Measurements from ENCODE around the gene PLEKHA8.

PLEKHA8 gene

GRCh38 chr7:30040938-30041337 is 12.7 kb downstream of the PLEKHA8 start:
- Histone ChIP-seq H3K27me3 (no peaks in the 10 kb centered on the region), H3K27ac (no peak overlapping the region), H3K36me3 (no peaks in the 10 kb centered on the region), H3K4me3 (ENCODE audit: low read depth in 1 of 2, low read length in 1 of 2) (no peak overlapping the region), H3K9me3 (no peaks in the 10 kb centered on the region), H3K4me1 (ENCODE audit: control insufficient read depth in 1 of 2, insufficient read depth in 1 of 2, low read depth in 1 of 2, low read length in 1 of 2) (no peaks in the 10 kb centered on the region)
- TF ChIP-seq CTCF (IDR thresholded peaks at IDR 0.05): no peak

DNA sequence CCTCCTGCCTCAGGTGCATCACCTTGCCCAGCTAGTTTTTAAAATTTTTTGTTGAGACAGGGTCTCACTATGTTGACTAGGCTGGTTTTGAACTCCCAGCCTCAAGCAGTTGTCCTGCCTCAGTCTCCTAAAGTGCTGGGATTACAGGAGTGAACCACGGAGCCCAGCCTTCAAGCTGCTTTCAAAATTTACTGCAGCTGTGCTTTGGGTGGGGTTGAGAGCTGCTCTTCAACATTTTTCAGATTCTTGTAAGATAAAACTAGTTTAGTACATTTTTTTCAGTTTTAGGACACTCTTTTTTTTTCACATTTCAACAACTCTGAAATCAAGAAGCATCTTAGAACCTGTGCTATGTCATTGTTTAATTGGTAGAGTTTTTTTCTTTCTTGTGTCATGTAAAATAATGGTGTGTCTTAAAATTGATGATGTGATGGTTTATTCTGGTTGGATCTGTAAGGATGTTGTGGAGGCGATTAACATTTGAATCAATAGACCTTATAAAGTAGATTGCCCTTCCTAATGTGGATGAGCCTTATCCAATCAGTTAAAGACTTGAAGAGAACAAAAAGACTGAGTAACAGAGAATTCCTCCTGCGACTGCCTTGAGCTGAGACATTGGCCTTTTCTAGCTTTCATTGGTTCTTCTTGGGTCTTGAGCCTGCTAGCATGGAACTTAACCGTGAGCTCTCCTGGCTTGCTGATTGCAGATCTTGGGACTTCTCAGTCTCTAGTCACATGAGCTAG is 13.5 kb downstream of the PLEKHA8 start:
- Histone ChIP-seq H3K4me3 (ENCODE audit: low read depth in 1 of 2, low read length in 1 of 2) (no peak overlapping the region), H3K36me3 (no peaks in the 10 kb centered on the region), H3K9me3 (no peaks in the 10 kb centered on the region), H3K27ac (no peak overlapping the region), H3K27me3 (no peaks in the 10 kb centered on the region), H3K4me1 (ENCODE audit: control insufficient read depth in 1 of 2, insufficient read depth in 1 of 2, low read depth in 1 of 2, low read length in 1 of 2) (no peaks in the 10 kb centered on the region)
- no peak for TF ChIP-seq CTCF (IDR thresholded peaks at IDR 0.05)

DNA sequence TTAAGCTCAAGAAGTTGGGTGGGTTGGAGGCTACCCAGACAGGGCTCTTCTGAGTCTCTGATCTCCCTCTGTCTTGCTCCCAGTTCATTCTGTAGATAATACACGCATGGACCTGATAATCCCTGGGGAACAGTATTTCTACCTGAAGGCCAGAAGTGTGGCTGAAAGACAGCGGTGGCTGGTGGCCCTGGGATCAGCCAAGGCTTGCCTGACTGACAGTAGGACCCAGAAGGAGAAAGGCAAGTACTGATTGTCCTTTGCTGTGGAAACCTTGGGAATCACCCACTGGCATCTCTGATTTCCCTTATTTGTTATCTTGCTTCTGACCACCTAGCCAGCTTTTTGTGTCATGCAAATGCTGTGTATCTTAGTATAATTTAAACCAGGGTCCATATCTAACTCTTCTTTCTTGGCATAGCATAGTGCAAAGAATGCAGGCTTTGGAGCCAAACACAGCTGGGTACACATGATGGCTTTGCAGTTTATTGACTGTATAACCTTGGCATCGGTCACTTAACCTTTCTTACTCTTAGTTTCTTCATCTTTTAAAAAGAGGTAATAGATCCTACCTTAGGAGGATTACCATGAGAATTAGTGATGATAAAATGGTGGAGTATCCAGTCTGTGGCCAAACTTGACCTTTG is 18.0 kb downstream of the PLEKHA8 start:
- Histone ChIP-seq H3K4me3 (ENCODE audit: low read depth in 1 of 2, low read length in 1 of 2) (no peak overlapping the region), H3K27me3 (no peaks in the 10 kb centered on the region), H3K4me1 (ENCODE audit: control insufficient read depth in 1 of 2, insufficient read depth in 1 of 2, low read depth in 1 of 2, low read length in 1 of 2) (no peaks in the 10 kb centered on the region), H3K27ac (no peak overlapping the region), H3K36me3 (no peaks in the 10 kb centered on the region), H3K9me3 (no peaks in the 10 kb centered on the region)
- TF ChIP-seq CTCF (IDR thresholded peaks at IDR 0.05): no peak

DNA sequence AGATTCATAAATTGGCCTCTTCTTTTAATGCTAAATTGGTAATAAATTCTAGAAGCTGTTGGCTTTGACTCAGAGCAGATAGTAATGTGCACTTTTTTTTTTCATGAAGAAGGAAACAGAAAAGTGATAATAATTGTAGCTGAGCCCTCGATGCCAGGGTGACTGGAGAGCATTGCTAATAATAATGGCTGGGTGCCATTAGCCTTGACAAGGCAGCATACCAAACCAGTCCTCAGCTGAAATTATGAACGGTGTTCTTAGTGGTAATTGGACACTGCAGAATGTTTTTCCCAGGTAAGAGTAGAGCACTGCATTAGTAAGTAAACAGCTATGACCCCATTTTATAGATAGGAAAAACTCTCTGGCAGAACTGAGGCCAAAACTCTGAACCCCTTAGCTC is 18.9 kb downstream of the PLEKHA8 start:
- H3K9me3 ChIP-seq: no peaks in the 10 kb centered on the region
- H3K27ac ChIP-seq: no peak overlapping the region
- no peaks in the 10 kb centered on the region for H3K36me3 ChIP-seq
- no peaks in the 10 kb centered on the region for H3K4me1 ChIP-seq (ENCODE audit: control insufficient read depth in 1 of 2, insufficient read depth in 1 of 2, low read depth in 1 of 2, low read length in 1 of 2)
- TF ChIP-seq CTCF (IDR thresholded peaks at IDR 0.05): no peak
- no peaks in the 10 kb centered on the region for H3K27me3 ChIP-seq
- H3K4me3 ChIP-seq (ENCODE audit: low read depth in 1 of 2, low read length in 1 of 2): no peak overlapping the region

DNA sequence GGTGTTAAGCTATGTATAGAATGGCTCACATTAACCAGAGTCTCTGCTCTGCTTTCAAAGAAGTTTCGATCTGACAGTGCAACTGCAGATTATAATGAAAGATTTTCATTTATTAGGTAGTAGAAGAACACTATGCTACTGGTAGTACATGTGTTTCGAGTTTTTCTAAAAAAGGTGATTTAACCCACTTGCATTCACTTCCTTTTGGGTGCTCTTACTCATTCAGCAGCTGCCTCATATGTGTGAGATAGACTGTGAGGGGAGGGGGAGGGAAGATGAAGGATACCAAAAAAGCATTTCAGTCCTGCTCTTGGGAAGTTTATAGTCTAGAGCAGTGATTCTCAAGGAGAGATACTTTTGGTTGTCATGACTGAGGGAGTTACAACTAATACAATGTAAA is 20.4 kb downstream of the PLEKHA8 start:
- no peak for TF ChIP-seq CTCF (IDR thresholded peaks at IDR 0.05)
- Histone ChIP-seq H3K36me3 (no peaks in the 10 kb centered on the region), H3K27me3 (no peaks in the 10 kb centered on the region), H3K9me3 (no peaks in the 10 kb centered on the region), H3K4me3 (ENCODE audit: low read depth in 1 of 2, low read length in 1 of 2) (no peak overlapping the region), H3K27ac (no peak overlapping the region), H3K4me1 (ENCODE audit: control insufficient read depth in 1 of 2, insufficient read depth in 1 of 2, low read depth in 1 of 2, low read length in 1 of 2) (no peaks in the 10 kb centered on the region)
